IMR-90 (cell line): ENCODE measurements around the gene E4F1. TPM values are rescaled to one million over a fixed set of nuclear protein-coding genes. Genes with fewer than 3 reads are reported as not detected.

Experiments used
- ATAC-seq: fragments of 200-7000 bp; cut with Tn5 transposase; 2 replicates; pipeline ENCODE4 v1.9.1; 2020; ENCODE audit warnings: low read depth, mild to moderate bottlenecking, moderate library complexity
- BruUV-seq: library from RNA; stranded (reverse); fragments of 400-500 nt; replicated peaks from 2 replicates; lab custom pipeline; 2021; lab: Mats Ljungman, UMichigan
- CTCF ChIA-PET: fragments of 300-600 bp; formaldehyde crosslinking; extraction: SDS; loops from one replicate; lab custom pipeline; 2021; ENCODE audit warnings: antibody characterized with exemption; lab: Yijun Ruan, JAX
- POLR2A ChIA-PET: fragments of 300-600 bp; sonication (Branson Sonifier 250); formaldehyde crosslinking; loops from one replicate; lab custom pipeline; 2022; ENCODE audit warnings: antibody characterized with exemption; ENCODE audit not compliant: unreplicated experiment; lab: Charles Lee
- DNase-seq: peaks from one replicate; pipeline ENCODE4 v3.0.0; 2013
- H2AFZ ChIP-seq: replicated peaks from 2 replicates; pipeline ENCODE3; 2013; ENCODE audit warnings: low read length, mild to moderate bottlenecking; ENCODE audit not compliant: poor library complexity
- H2AK5ac ChIP-seq: 2 replicates; pipeline ENCODE4 v1.6.1; 2013; ENCODE audit warnings: low read depth, low read length, inconsistent platforms
- H2AK9ac ChIP-seq: replicated peaks from 2 replicates; pipeline ENCODE3; 2013; ENCODE audit warnings: mild to moderate bottlenecking, low read depth, low read length, moderate library complexity; ENCODE audit not compliant: poor library complexity
- H2BK120ac ChIP-seq: 2 replicates; pipeline ENCODE4 v1.6.1; 2013; ENCODE audit warnings: low read depth, low read length, inconsistent platforms
- H2BK15ac ChIP-seq: 3 replicates; pipeline ENCODE4 v1.6.1; 2013; ENCODE audit warnings: low read depth, low read length, inconsistent platforms
- H2BK20ac ChIP-seq: 2 replicates; pipeline ENCODE4 v1.6.1; 2013; ENCODE audit warnings: low read depth, mild to moderate bottlenecking, inconsistent platforms, low read length, moderate library complexity
- H2BK5ac ChIP-seq: 2 replicates; pipeline ENCODE4 v1.6.1; 2013; ENCODE audit warnings: mild to moderate bottlenecking, low read depth, low read length, inconsistent platforms; ENCODE audit not compliant: poor library complexity, severe bottlenecking
- H3K14ac ChIP-seq: replicated peaks from 2 replicates; pipeline ENCODE4 v1.6.1; 2013; ENCODE audit warnings: low read depth, low read length, inconsistent platforms
- H3K18ac ChIP-seq: 2 replicates; pipeline ENCODE4 v1.6.1; 2013; ENCODE audit warnings: low read depth, low read length, control low read depth
- H3K23ac ChIP-seq: 2 replicates; pipeline ENCODE4 v1.6.1; 2013; ENCODE audit warnings: low read depth, low read length, inconsistent platforms
- H3K27ac ChIP-seq: 2 replicates; pipeline ENCODE4 v1.5.1; 2013; ENCODE audit warnings: mild to moderate bottlenecking, control low read depth, low read length; ENCODE audit not compliant: insufficient read depth
- H3K27me3 ChIP-seq: 2 replicates; pipeline ENCODE4 v1.6.1; 2013; ENCODE audit warnings: low read length; ENCODE audit not compliant: control insufficient read depth, insufficient read depth
- H3K36me3 ChIP-seq: 2 replicates; pipeline ENCODE4 v1.6.1; 2013; ENCODE audit warnings: low read length, mixed read lengths; ENCODE audit not compliant: control insufficient read depth, insufficient read depth
- H3K4ac ChIP-seq: 2 replicates; pipeline ENCODE4 v1.6.1; 2013; ENCODE audit warnings: low read depth, low read length, inconsistent platforms
- H3K4me1 ChIP-seq: 2 replicates; pipeline ENCODE4 v1.6.1; 2013; ENCODE audit warnings: low read length, mixed read lengths; ENCODE audit not compliant: control insufficient read depth, insufficient read depth
- H3K4me2 ChIP-seq: 2 replicates; pipeline ENCODE4 v1.6.1; 2013; ENCODE audit warnings: low read depth, mild to moderate bottlenecking, control low read depth, low read length, moderate library complexity
- H3K4me3 ChIP-seq: 2 replicates; pipeline ENCODE4 v1.5.1; 2013; ENCODE audit warnings: low read depth, mild to moderate bottlenecking, control low read depth, low read length, moderate library complexity; ENCODE audit not compliant: insufficient read depth
- H3K56ac ChIP-seq: 2 replicates; pipeline ENCODE4 v1.6.1; 2013; ENCODE audit warnings: low read length, inconsistent platforms; ENCODE audit not compliant: insufficient read depth; ENCODE audit errors: extremely low read depth
- H3K79me1 ChIP-seq, 2 experiments: 2 replicates each; pipeline ENCODE4 v1.6.1; 2013; ENCODE audit warnings: low read length in 2 of 2, inconsistent platforms in 1 of 2, low read depth in 1 of 2
- H3K9ac ChIP-seq: 2 replicates; pipeline ENCODE4 v1.6.1; 2013; ENCODE audit warnings: low read depth, low read length, control low read depth
- H3K9me1 ChIP-seq: 2 replicates; pipeline ENCODE4 v1.6.1; 2013; ENCODE audit warnings: low read length, inconsistent platforms; ENCODE audit not compliant: insufficient read depth
- H3K9me3 ChIP-seq: 2 replicates; pipeline ENCODE4 v1.6.1; 2013; ENCODE audit warnings: low read length; ENCODE audit not compliant: control insufficient read depth, insufficient read depth
- H4K20me1 ChIP-seq: 2 replicates; pipeline ENCODE4 v1.6.1; 2013; ENCODE audit warnings: low read length, inconsistent platforms; ENCODE audit not compliant: insufficient read depth
- H4K5ac ChIP-seq: 2 replicates; pipeline ENCODE4 v1.6.1; 2013; ENCODE audit warnings: mild to moderate bottlenecking, low read depth, low read length, control low read depth
- H4K8ac ChIP-seq, 2 experiments: 2 replicates each; pipeline ENCODE4 v1.6.1; 2013; ENCODE audit warnings: low read depth in 2 of 2, low read length in 2 of 2, control low read depth in 1 of 2, inconsistent platforms in 1 of 2
- H4K91ac ChIP-seq: 2 replicates; pipeline ENCODE4 v1.6.1; 2013; ENCODE audit warnings: low read depth, low read length, inconsistent platforms; ENCODE audit not compliant: insufficient read depth
- MAFK ChIP-seq: IDR thresholded peaks from 2 replicates; pipeline ENCODE4 v1.6.1; 2012; ENCODE audit warnings: low read depth, low read length, improper control_type of control experiment
- RCOR1 ChIP-seq: IDR thresholded peaks from 2 replicates; pipeline ENCODE4 v1.6.1; 2012; ENCODE audit warnings: mild to moderate bottlenecking, low read length, improper control_type of control experiment; ENCODE audit not compliant: insufficient replicate concordance
- RFX5 ChIP-seq: IDR thresholded peaks from 2 replicates; pipeline ENCODE4 v1.8.0; 2012; ENCODE audit warnings: low read depth, mild to moderate bottlenecking, low read length, moderate library complexity
- SMC3 ChIP-seq: fragments of 150-350 bp; IDR thresholded peaks from 2 replicates; pipeline ENCODE4 v1.6.1; 2016; ENCODE audit warnings: low read depth, mild to moderate bottlenecking, antibody characterized with exemption, low read length, moderate library complexity
- WGBS, 2 experiments: methylation state at CpG; one replicate each; pipeline versions ENCODE4 v1.1.5 to v1.1.7; 2013; ENCODE audit warnings: missing lambda C conversion rate in 2 of 2; ENCODE audit not compliant: insufficient read length in 1 of 2; ENCODE audit errors: extremely low coverage in 2 of 2; 5-methylcytosine and 5-hydroxymethylcytosine counted together
- dilution Hi-C: fragments of 300-500 bp; cut with HindIII; formaldehyde crosslinking; loops from one replicate; pipeline ENCODE4 v1.14.3; 2018; ENCODE audit warnings: low sequenced_read_pairs; ENCODE audit not compliant: unreplicated experiment
- in situ Hi-C: fragments of 300-500 bp; cut with MboI; formaldehyde crosslinking; loops from 3 replicates; pipeline ENCODE4 v1.14.3; 2019; ENCODE audit warnings: low sequenced_read_pairs, inconsistent platforms, mixed read lengths
- intact Hi-C: fragments of 100-400 bp; cut with micrococcal nuclease; formaldehyde crosslinking; loops from 2 replicates; pipeline ENCODE4 v1.10.0; 2022
- polyA plus RNA-seq, 3 experiments: library from polyadenylated mRNA; depleted of rRNA; stranded (reverse); fragments of >200 nt; gene quantifications; 2 replicates each; pipeline ENCODE4 v1.2.3, GENCODE V29; 2012; ENCODE audit warnings: low replicate concordance in 1 of 3
- total RNA-seq: library from RNA; depleted of rRNA; stranded (reverse); fragments of >200 nt; gene quantifications from 2 replicates; pipeline ENCODE4 v1.2.3, GENCODE V29; 2012
- TF ChIP-seq, protein P1 (sequence below): fragments of 150-350 bp; IDR thresholded peaks from 2 replicates; pipeline ENCODE4 v1.6.1; 2016; ENCODE audit warnings: low read depth, mild to moderate bottlenecking, low read length, moderate library complexity, borderline replicate concordance

E4F1 gene
- total and polyA plus RNA-seq, 2 of the 4 experiments (the other 2 are of a cell fraction): 13.1 to 33.0 TPM

DNA sequence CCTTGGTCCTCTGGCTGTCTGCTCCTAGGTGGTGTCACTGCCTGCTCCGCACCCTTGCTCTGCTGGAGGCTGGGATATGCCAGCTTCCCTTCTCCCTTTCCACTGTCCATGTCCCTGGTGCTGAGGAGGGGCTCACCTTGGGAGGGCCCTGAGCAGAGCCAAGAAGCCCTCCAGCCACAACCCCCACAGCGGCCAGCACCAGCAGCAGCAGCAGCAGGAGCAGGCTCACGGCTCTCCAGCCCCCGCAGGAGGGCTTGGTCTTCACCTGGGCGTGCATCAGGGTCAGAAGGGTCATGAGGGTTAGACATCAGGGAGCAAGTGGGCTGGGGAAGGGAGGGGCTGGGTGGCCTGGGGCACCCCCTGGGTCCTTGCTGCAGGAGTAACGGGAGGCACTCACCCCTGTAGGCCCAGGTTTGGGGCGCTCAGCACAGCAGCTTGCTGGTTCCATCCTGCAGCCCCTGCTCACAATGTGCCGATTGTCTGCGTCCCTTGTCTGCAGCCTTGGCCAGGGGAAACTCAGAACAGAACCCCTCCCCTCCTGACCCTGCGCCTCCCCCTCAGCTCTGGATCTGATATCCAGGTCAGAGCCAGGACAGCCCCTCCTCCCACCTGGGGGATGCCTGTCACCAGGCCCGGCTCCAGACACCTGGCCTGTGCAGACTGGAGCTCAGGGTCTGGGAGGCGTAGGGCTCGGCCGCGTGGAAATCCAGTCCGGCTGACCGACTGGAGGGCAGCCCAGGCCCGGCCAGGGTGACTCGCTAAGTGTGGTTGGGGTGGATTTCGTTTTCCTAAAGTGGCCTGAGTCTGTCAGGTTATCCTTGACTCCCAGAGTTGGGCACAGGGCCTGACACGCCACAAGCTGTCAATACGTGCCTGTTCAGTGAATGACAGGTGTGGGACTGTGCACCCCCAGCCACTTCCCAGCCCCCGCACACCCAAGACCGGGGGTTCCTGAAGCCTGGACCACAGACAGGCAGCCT, 12.7 kb upstream of the E4F1 start, which contains the start of gene BRICD5:
Gene BRICD5 (minus strand): TSS at position 478 of the 980 bp plus-strand sequence. CDS start 30 bp downstream, at position 448.
- ChIA-PET POLR2A (no interaction called here), CTCF (no interaction called here)
- in situ Hi-C loops: no loop called here
- H3K9me3 ChIP-seq: no peaks in the 10 kb centered on the region
- no peak within 1 kb of the TSS for H2BK15ac ChIP-seq
- peak within 1 kb of the TSS; percentile 72 for H2AK9ac ChIP-seq
- peaks cover 28% of the 10 kb centered on the region for H3K36me3 ChIP-seq
- no peak within 1 kb of the TSS for H3K4me3 ChIP-seq
- peaks cover 26 to 50% of the 10 kb centered on the region in 2 experiments for H3K79me1 ChIP-seq
- BruUV-seq: no TSS peak
- no peak within 1 kb of the TSS for H3K18ac ChIP-seq
- H3K4me2 ChIP-seq: no peak within 1 kb of the TSS
- dilution Hi-C loops: no loop called here
- no peaks in the 10 kb centered on the region for H3K27me3 ChIP-seq
- H3K14ac ChIP-seq: no peak within 1 kb of the TSS
- ATAC-seq (no peak), DNase-seq (peak; percentile 19)
- no peak within 1 kb of the TSS for H3K9ac ChIP-seq
- H3K4me1 ChIP-seq: peaks cover 12% of the 10 kb centered on the region
- intact Hi-C loops: no loop called here
- no peak within 1 kb of the TSS for H3K56ac ChIP-seq
- H4K20me1 ChIP-seq: peaks cover 16% of the 10 kb centered on the region
- no peak within 1 kb of the TSS for H3K23ac ChIP-seq
- no peak within 1 kb of the TSS for H4K8ac ChIP-seq
- no peak within 1 kb of the TSS for H2AFZ ChIP-seq
- H2BK20ac ChIP-seq: no peak within 1 kb of the TSS
- no peak within 1 kb of the TSS for H2AK5ac ChIP-seq
- no peak within 1 kb of the TSS for H3K27ac ChIP-seq
- no peak within 1 kb of the TSS for H3K4ac ChIP-seq
- no peak within 1 kb of the TSS for H4K5ac ChIP-seq
- no peak within 1 kb of the TSS for H2BK5ac ChIP-seq
- WGBS, 2 experiments: 20% methylated on average over 1 of the region's 24 CpGs; no CpG with 5 or more reads in 1 of the 2 experiments
- H3K9me1 ChIP-seq: 0 out of 2 replicates have a peak, but pooled peaks cover 3% of the 10 kb centered on the region
- no peak within 1 kb of the TSS for H4K91ac ChIP-seq
- TF ChIP-seq MAFK: no peak
- TF ChIP-seq RFX5: no peak
- TF ChIP-seq, protein P1, sequence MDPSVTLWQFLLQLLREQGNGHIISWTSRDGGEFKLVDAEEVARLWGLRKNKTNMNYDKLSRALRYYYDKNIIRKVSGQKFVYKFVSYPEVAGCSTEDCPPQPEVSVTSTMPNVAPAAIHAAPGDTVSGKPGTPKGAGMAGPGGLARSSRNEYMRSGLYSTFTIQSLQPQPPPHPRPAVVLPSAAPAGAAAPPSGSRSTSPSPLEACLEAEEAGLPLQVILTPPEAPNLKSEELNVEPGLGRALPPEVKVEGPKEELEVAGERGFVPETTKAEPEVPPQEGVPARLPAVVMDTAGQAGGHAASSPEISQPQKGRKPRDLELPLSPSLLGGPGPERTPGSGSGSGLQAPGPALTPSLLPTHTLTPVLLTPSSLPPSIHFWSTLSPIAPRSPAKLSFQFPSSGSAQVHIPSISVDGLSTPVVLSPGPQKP: no peak
- TF ChIP-seq RCOR1: no peak
- TF ChIP-seq SMC3: no peak
- H2BK120ac ChIP-seq: no peak within 1 kb of the TSS
